HepG2 (cell line): ENCODE results near the gene FAM234A. TPM values are rescaled to one million over a fixed set of nuclear protein-coding genes. Genes with fewer than 3 reads are reported as not detected.

Source experiments
- HIVEP1 ChIP-seq: sonication (generic); formaldehyde crosslinking; IDR thresholded peaks from 2 replicates; pipeline ENCODE4 v1.4.0; 2020; ENCODE audit warnings: mild to moderate bottlenecking, missing genetic modification reagents
- HOXD1 ChIP-seq: sonication (generic); formaldehyde crosslinking; IDR thresholded peaks from 2 replicates; pipeline ENCODE4 v1.5.0; 2020; ENCODE audit warnings: missing genetic modification reagents
- JARID2 ChIP-seq: sonication (generic); formaldehyde crosslinking; IDR thresholded peaks from 2 replicates; pipeline ENCODE4 v1.8.1; 2023; ENCODE audit warnings: missing genetic modification reagents, inconsistent platforms; ENCODE audit not compliant: insufficient replicate concordance
- MIXL1 ChIP-seq: IDR thresholded peaks from 2 replicates; pipeline ENCODE4 v1.6.1; 2016
- NFYB ChIP-seq: sonication (generic); formaldehyde crosslinking; IDR thresholded peaks from 2 replicates; pipeline ENCODE4 v1.4.0; 2020; ENCODE audit warnings: missing genetic modification reagents
- NFYC ChIP-seq: IDR thresholded peaks from 2 replicates; pipeline ENCODE4 v1.6.1; 2016; ENCODE audit warnings: missing genetic modification reagents, missing compliant biosample characterization
- SMAD3 ChIP-seq: sonication (generic); formaldehyde crosslinking; IDR thresholded peaks from 2 replicates; pipeline ENCODE4 v1.4.0; 2020; ENCODE audit warnings: missing genetic modification reagents
- SP4 ChIP-seq: sonication (generic); formaldehyde crosslinking; IDR thresholded peaks from 2 replicates; pipeline ENCODE4 v1.8.1; 2023; ENCODE audit warnings: mild to moderate bottlenecking, missing genetic modification reagents
- SYNCRIP ChIP-seq: fragments of 200-400 bp; formaldehyde crosslinking; IDR thresholded peaks from 2 replicates; pipeline ENCODE4 v1.6.1; 2018; ENCODE audit warnings: mild to moderate bottlenecking, low read depth, low read length; ENCODE audit not compliant: insufficient read depth
- THAP11 ChIP-seq: IDR thresholded peaks from 2 replicates; pipeline ENCODE4 v1.6.1; 2016; ENCODE audit warnings: missing biosample characterization, missing genetic modification reagents
- WIZ ChIP-seq: sonication (generic); formaldehyde crosslinking; IDR thresholded peaks from 2 replicates; pipeline ENCODE4 v1.5.1; 2020; ENCODE audit warnings: mild to moderate bottlenecking, missing genetic modification reagents
- ZSCAN20 ChIP-seq: sonication (generic); formaldehyde crosslinking; IDR thresholded peaks from 2 replicates; pipeline ENCODE4 v1.4.0; 2020; ENCODE audit warnings: missing genetic modification reagents, mild to moderate bottlenecking, borderline replicate concordance
- polyA plus RNA-seq, 8 experiments: library from polyadenylated mRNA; depleted of rRNA in 3 of 8; stranded (reverse) in 7 of 8; unstranded in 1 of 8; fragments of >200 nt; fragmentation: Illumina TruSeq in 4 of 8; extraction: Trizol in 4 of 8; gene quantifications; 2 replicates each; pipeline versions ENCODE4 v1.2.1 to v1.2.3, GENCODE V29; 2011 to 2016; ENCODE audit warnings: low read depth in 4 of 8, missing spikeins in 1 of 8, mixed read lengths in 1 of 8; ENCODE audit not compliant: insufficient read depth in 1 of 8
- total RNA-seq, 5 experiments: library from RNA; depleted of rRNA; stranded (reverse); fragments of >200 nt; fragmentation: Illumina TruSeq; extraction: Trizol; gene quantifications; 2 replicates each; pipeline ENCODE4 v1.2.3, GENCODE V29; 2016; ENCODE audit warnings: low read depth in 1 of 5
- TF ChIP-seq, protein P1 (sequence below): sonication (generic); formaldehyde crosslinking; IDR thresholded peaks from 2 replicates; pipeline ENCODE4 v1.4.0; 2020; ENCODE audit warnings: mild to moderate bottlenecking, missing genetic modification reagents
- TF ChIP-seq, protein P2 (sequence below): sonication (generic); formaldehyde crosslinking; IDR thresholded peaks from 2 replicates; pipeline ENCODE4 v1.4.0; 2020; ENCODE audit warnings: missing genetic modification reagents
- TF ChIP-seq, protein P3 (sequence below): sonication (generic); formaldehyde crosslinking; IDR thresholded peaks from 2 replicates; pipeline ENCODE4 v1.4.0; 2020; ENCODE audit warnings: missing genetic modification reagents
- TF ChIP-seq, protein P4 (sequence below): sonication (generic); formaldehyde crosslinking; IDR thresholded peaks from 2 replicates; pipeline ENCODE4 v1.4.0; 2020; ENCODE audit warnings: missing genetic modification reagents

The FAM234A gene
- total and polyA plus RNA-seq, 2 of the 13 experiments (the other 11 are each of a cell fraction or from before 2014, with no cell fraction given) = 29.2 to 34.4 TPM

DNA sequence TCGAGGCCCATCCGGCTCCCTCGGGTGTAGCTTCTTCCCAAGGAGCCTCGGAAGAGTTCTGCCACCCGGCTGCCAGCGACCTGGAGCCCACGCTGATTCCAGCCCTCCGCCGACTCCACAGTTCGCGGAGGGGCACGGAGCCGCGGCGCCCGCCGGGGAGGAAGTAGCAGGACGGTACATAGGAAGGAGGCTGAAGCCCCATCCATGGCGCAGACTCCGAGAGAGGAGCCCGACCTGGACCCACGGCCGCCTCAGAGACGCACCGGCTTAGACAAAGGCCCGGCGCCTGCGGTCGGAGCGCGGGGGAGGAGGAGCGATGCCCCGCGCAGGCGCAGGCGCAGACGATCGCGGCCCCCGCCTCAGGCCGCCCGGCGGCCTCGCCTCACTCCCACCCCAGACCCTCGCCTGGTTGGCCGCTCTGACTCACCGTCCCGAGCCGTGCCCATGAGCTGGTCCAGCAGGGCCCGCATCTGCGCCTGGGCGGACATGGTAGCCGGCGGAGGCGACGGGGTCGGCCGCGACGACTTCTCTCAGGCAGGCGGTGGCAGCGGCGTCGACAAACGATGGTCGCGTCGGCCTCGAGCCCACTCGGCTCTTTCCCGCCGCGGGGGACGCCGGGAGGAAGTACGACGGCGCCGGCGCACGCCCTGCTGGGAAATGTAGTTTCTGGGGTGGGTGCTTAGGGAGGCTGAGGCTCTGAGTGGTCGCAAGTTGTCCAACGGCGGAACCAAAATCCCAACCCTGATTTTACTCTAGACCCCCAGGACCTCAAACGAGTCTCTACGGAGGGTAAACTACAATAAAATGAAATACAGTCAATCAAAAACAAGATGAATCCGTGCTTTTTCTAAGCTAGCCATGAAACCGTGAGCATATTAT lies 5.5 kb upstream of the FAM234A start, which contains the start of gene LUC7L (continued):
- TF ChIP-seq HOXD1 (CRISPR knock-in tag) (peak; percentile 70), SP4 (CRISPR knock-in tag) (peak; percentile 89), JARID2 (peak; percentile 94), NFYC (CRISPR knock-in tag) (peak; percentile 57; the same call in 1 of the 2 replicates), NFYB (CRISPR knock-in tag) (peak; percentile 46), SMAD3 (CRISPR knock-in tag) (peak; percentile 94), THAP11 (CRISPR knock-in tag) (peak; percentile 100), SYNCRIP (no peak), MIXL1 (peak; percentile 81), HIVEP1 (CRISPR knock-in tag) (peak; percentile 89), WIZ (peak; percentile 61; the same call in 1 of the 2 replicates), ZSCAN20 (CRISPR knock-in tag) (peak; percentile 69; the same call in 1 of the 2 replicates)
- TF ChIP-seq, protein P1, sequence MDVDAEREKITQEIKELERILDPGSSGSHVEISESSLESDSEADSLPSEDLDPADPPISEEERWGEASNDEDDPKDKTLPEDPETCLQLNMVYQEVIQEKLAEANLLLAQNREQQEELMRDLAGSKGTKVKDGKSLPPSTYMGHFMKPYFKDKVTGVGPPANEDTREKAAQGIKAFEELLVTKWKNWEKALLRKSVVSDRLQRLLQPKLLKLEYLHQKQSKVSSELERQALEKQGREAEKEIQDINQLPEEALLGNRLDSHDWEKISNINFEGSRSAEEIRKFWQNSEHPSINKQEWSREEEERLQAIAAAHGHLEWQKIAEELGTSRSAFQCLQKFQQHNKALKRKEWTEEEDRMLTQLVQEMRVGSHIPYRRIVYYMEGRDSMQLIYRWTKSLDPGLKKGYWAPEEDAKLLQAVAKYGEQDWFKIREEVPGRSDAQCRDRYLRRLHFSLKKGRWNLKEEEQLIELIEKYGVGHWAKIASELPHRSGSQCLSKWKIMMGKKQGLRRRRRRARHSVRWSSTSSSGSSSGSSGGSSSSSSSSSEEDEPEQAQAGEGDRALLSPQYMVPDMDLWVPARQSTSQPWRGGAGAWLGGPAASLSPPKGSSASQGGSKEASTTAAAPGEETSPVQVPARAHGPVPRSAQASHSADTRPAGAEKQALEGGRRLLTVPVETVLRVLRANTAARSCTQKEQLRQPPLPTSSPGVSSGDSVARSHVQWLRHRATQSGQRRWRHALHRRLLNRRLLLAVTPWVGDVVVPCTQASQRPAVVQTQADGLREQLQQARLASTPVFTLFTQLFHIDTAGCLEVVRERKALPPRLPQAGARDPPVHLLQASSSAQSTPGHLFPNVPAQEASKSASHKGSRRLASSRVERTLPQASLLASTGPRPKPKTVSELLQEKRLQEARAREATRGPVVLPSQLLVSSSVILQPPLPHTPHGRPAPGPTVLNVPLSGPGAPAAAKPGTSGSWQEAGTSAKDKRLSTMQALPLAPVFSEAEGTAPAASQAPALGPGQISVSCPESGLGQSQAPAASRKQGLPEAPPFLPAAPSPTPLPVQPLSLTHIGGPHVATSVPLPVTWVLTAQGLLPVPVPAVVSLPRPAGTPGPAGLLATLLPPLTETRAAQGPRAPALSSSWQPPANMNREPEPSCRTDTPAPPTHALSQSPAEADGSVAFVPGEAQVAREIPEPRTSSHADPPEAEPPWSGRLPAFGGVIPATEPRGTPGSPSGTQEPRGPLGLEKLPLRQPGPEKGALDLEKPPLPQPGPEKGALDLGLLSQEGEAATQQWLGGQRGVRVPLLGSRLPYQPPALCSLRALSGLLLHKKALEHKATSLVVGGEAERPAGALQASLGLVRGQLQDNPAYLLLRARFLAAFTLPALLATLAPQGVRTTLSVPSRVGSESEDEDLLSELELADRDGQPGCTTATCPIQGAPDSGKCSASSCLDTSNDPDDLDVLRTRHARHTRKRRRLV = 0 out of 2 replicates have a peak, but pooled peaks have one; percentile 65
- TF ChIP-seq, protein P2, sequence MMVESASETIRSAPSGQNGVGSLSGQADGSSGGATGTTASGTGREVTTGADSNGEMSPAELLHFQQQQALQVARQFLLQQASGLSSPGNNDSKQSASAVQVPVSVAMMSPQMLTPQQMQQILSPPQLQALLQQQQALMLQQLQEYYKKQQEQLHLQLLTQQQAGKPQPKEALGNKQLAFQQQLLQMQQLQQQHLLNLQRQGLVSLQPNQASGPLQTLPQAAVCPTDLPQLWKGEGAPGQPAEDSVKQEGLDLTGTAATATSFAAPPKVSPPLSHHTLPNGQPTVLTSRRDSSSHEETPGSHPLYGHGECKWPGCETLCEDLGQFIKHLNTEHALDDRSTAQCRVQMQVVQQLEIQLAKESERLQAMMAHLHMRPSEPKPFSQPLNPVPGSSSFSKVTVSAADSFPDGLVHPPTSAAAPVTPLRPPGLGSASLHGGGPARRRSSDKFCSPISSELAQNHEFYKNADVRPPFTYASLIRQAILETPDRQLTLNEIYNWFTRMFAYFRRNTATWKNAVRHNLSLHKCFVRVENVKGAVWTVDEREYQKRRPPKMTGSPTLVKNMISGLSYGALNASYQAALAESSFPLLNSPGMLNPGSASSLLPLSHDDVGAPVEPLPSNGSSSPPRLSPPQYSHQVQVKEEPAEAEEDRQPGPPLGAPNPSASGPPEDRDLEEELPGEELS (CRISPR knock-in tag) = peak; percentile 40; the same call in 1 of the 2 replicates
- TF ChIP-seq, protein P3, sequence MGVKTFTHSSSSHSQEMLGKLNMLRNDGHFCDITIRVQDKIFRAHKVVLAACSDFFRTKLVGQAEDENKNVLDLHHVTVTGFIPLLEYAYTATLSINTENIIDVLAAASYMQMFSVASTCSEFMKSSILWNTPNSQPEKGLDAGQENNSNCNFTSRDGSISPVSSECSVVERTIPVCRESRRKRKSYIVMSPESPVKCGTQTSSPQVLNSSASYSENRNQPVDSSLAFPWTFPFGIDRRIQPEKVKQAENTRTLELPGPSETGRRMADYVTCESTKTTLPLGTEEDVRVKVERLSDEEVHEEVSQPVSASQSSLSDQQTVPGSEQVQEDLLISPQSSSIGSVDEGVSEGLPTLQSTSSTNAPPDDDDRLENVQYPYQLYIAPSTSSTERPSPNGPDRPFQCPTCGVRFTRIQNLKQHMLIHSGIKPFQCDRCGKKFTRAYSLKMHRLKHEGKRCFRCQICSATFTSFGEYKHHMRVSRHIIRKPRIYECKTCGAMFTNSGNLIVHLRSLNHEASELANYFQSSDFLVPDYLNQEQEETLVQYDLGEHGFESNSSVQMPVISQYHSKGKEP = peak; percentile 90
- TF ChIP-seq, protein P4, sequence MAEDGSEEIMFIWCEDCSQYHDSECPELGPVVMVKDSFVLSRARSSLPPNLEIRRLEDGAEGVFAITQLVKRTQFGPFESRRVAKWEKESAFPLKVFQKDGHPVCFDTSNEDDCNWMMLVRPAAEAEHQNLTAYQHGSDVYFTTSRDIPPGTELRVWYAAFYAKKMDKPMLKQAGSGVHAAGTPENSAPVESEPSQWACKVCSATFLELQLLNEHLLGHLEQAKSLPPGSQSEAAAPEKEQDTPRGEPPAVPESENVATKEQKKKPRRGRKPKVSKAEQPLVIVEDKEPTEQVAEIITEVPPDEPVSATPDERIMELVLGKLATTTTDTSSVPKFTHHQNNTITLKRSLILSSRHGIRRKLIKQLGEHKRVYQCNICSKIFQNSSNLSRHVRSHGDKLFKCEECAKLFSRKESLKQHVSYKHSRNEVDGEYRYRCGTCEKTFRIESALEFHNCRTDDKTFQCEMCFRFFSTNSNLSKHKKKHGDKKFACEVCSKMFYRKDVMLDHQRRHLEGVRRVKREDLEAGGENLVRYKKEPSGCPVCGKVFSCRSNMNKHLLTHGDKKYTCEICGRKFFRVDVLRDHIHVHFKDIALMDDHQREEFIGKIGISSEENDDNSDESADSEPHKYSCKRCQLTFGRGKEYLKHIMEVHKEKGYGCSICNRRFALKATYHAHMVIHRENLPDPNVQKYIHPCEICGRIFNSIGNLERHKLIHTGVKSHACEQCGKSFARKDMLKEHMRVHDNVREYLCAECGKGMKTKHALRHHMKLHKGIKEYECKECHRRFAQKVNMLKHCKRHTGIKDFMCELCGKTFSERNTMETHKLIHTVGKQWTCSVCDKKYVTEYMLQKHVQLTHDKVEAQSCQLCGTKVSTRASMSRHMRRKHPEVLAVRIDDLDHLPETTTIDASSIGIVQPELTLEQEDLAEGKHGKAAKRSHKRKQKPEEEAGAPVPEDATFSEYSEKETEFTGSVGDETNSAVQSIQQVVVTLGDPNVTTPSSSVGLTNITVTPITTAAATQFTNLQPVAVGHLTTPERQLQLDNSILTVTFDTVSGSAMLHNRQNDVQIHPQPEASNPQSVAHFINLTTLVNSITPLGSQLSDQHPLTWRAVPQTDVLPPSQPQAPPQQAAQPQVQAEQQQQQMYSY (CRISPR knock-in tag) = peak; percentile 46; the same call in 1 of the 2 replicates
